ENCODE data around the gene DYNLT1. TPM values are rescaled to one million over a fixed set of nuclear protein-coding genes. Genes with fewer than 3 reads are reported as not detected.

Gene DYNLT1
- total RNA-seq = 39.8 and 49.5 TPM in 2 replicates

GRCh38 chr6:158644231-158645063, at the start of gene DYNLT1:
DYNLT1 (minus strand) TSS chr6:158644743; CDS start chr6:158644708, 35 bp downstream.

GRCh38 chr6:158649289-158650143, 5.0 kb upstream of the DYNLT1 start, which contains the start of gene SYTL3:
SYTL3 (plus strand) TSS chr6:158650054; CDS start chr6:158663269, 13,215 bp downstream.

Small RNAs within 50 kb of the gene (small RNA-seq; reads per million reads assigned to genes)
- gene MIR7161 = not detected

Other genes starting within 250 kb of the DYNLT1 start
- 35.0 and 43.2 TPM in 2 replicates for gene TMEM181, start 84.7 kb downstream of the DYNLT1 start, total RNA-seq
- 0.97 and 1.3 TPM in 2 replicates for gene SYTL3, start 5.3 kb upstream of the DYNLT1 start, total RNA-seq
- 36.9 and 38.3 TPM in 2 replicates for gene EZR, start 174.6 kb upstream of the DYNLT1 start, total RNA-seq